IPS-11a (cell line): ENCODE measurements around the gene EXOC1.

Experiments used
- H3K4me3 ChIP-seq: one replicate; pipeline ENCODE4 v1.5.1; 2013; ENCODE audit warnings: low read depth, low read length, control low read depth

The EXOC1 gene

GRCh38 chr4:55854129-55854528 lies 681 bp downstream of the EXOC1 start:
- H3K4me3 ChIP-seq, result peak overlapping the region; percentile 94

DNA sequence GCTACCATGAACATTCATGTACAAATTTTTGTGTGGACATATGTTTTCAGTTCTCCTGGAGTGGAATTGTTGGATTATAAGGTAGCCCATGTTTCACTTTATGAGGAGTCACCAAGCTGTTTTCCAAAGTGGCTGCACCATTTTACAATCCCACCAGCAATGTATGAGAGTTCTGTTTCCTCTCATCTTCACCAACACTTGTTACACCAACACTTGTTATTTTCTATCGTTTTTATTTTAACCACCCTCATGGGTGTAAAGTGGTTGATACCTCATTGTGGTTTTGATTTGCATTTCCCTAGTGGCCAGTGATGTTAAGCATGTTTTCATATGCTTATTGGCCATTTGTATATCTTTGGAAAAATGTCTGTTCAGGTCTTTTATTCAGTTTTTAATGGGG lies 4.1 kb downstream of the EXOC1 start:
- H3K4me3 ChIP-seq, result no peak overlapping the region

DNA sequence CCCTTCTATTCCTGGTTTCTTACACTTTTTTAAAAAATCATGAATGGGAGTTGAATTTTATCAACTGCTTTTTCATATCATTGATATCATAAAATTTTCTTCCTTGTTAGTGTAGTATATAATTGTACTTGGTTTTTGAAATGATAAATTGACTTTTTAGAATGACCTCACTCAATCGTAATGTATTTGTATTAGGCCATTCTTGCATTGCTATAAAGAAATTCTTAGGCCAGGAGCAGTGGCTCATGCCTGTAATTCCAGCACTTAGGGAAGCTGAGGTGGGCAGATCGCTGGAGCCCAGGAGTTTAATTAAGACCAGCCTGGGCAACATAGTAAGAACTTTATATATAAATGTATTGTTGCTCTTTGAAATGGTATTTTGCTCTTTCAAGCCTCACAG lies 6.3 kb downstream of the EXOC1 start:
- H3K4me3 ChIP-seq, result no peak overlapping the region

DNA sequence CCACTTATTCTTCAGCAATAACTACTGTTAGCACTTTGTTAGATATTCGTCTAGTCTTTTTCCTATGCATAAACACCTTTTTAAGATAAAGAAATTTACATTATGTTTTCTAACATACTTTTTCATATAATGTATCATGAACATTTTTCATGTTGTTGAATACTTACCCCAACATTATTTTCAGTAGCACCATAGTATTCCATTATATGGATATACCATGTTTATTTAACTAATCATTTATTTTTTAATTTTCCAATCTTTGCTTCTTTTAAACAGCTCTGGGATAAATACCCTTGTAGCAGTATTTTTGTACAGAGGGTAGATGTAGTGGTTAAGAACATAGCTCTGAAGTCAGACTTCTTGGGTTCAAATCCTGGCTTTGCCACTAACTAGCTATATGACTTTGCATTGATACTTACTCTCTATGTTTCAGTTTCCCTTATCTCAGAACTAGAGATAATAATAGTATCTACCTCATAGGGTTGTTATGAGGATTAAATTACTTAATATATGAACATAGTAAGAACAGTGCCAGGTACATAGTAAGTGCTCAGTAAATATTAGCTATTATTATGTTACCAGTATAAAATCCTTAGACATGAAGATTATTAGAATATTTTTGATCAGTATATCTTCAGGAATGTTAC lies 11.3 kb downstream of the EXOC1 start:
- H3K4me3 ChIP-seq, result no peak overlapping the region

DNA sequence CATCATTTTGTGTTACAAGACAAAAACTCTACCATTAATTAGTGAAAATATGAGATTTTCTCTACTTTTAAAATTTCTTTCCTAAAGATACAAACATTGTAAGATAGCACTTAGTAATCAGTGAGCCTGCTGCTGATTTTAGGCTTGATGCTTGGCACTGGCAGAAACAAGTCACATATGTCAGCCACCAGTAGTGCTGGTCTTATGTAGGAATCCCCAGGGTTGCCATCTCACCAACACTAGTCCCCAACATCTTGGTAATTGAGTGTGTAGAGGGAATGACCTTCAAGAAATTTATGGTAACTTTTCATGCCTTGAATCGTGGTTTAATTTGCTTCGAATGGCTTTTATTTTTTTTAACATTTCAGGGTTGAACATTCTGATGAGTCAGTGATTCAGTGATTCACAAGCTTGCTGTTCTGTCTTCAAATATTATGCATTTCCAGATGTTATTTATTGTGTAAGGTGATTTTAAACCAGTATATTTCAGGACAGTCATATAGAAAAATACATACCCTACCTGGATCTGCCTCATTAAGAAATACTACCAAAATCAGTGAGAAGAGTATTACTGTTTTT lies 11.9 kb downstream of the EXOC1 start:
- no peak overlapping the region for H3K4me3 ChIP-seq

DNA sequence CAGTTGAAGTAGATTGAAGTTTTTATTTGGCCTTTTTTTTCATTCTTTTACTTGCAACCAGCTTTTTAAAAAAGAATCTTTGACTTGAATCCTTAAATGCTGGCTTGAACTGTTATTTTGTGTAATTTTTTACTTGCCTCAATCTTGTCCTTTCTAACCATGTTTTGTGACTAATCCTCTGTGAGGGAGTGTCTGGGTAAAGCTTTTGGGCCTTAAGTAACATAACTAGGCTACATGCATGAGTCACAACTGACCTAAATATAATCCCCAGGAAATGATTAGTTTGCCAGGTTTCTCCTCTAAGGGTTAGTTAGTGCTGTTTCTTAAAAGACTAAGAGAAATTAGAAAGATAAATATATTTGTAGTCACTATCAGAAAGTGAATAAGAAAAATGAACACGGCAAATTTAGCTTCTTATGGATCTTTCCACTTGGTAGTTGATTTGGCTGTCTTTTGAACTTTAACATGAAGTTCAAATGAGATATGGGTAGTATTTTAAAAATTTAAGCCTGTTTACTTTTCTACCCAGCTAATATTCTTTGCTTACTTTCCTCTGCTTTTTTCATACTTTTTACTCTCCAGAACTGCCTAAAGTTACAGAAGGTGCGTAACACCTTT lies 13.0 kb downstream of the EXOC1 start:
- H3K4me3 ChIP-seq, result no peak overlapping the region

GRCh38 chr4:55866973-55867574 lies 13.6 kb downstream of the EXOC1 start:
- H3K4me3 ChIP-seq, result no peak overlapping the region

DNA sequence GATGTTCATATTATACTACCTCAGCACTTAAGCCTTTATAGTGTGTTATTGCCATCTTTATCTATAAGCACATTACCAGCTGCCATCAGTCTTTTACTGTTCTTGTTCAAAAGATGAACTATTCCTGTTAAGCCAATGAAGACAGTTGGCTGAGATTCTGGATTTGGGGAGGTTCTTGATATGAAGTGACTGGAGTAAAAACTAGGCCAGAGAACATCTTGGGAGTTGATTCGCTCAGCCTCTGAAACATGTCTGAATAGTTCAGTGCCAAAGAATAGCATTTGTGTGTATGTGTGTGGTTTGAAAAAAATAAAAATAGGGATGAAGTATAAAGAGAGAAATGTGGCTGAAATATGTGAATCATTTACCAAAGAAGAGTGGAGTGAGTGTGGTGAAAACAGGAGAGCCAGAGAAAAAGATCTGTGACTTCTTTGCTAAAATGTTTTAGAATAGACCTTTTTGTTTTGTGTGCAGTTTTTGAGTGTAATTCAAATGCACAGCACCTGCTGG lies 15.2 kb downstream of the EXOC1 start:
- H3K4me3 ChIP-seq, result no peak overlapping the region

GRCh38 chr4:55871299-55871800 lies 17.9 kb downstream of the EXOC1 start:
- no peak overlapping the region for H3K4me3 ChIP-seq

DNA sequence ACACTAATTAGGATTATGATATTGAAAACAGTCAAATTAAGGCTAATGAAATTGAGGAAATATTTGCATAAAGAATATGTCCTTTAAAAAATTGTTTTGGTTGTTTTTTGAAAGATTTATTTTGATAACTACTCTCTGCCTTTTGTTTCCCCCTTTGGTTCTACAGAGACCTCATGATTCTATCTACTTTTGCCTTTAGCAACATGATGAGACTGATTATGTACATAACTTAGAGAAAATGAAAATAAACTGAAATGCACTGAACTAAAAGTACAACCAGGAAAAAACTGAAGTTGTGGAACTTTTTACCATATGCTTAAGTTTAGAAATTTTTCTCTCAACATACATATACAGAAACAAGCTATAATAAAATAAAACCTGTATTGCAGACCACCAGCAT lies 21.4 kb downstream of the EXOC1 start:
- no peak overlapping the region for H3K4me3 ChIP-seq

DNA sequence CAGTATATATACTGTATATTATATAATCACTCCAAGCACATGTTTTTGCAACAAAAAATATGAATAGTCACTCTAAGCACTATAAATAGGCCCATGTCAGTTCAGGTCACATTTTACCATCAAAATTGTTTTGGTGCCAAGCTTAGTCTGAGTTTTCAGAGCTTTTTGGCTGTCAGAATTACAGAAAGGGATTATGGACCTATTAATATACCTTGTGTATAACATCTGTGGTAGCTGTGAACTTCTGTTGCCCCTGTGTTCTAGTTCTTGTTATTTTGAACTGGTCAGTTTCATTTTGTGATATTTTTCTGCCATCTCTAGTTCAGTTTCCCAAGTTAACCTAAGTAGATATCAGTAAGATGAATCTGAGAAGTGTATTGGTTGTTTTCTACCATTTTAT lies 22.9 kb downstream of the EXOC1 start:
- no peak overlapping the region for H3K4me3 ChIP-seq

DNA sequence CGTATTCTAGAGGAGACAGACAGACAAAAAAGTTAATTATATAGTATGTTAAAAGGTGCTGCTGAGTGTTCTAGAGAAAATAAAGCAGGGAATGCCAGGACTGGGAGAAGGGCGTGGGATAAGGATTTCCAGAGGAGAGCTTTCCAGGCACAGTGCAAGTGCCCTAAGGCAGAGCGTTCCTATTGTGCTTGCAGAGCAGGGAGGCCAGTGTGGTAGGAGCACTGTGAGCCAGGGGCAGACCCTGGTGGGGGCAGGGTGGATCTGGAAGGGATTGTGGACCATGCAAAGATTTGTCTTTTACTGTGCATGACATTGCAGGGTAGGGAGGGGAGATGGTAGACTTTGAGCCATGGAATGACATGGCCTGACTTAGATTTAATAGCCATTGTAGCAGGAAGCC lies 25.8 kb downstream of the EXOC1 start:
- no peak overlapping the region for H3K4me3 ChIP-seq

DNA sequence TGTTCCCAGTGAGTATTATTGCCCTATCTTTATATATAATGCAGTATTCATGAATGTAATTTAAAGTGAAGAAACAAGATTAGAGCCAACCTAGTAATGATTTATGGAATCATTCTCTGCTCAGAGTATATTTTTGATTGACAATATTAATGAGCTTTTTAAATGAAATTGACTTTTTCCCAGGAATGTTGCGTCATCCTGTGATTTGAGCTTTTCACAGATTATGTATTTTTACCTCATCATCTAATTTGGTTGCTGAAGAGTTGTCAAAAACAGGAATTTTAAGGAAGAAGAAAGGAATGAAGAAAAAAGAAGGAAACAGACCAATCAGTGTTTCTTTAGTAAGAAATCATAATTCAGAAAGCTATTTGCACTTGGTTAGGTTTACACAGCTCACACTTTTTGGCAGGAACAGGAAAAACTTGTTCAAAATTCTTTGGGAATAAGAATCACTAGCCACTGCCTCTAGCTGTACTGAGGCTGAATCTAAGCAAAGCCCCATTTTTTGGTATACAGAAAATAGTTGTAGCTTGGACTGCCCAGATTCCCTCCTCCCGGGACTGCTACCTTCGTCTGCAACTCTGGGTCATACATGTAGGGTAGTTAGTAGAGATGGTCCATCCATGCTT lies 27.3 kb downstream of the EXOC1 start:
- no peak overlapping the region for H3K4me3 ChIP-seq

GRCh38 chr4:55884093-55884850 lies 30.8 kb downstream of the EXOC1 start:
- H3K4me3 ChIP-seq, result no peak overlapping the region

- H3K4me3 ChIP-seq, result no peak overlapping the region
Measured at GRCh38 chr4:55884851-55885219, 31.4 kb downstream of the EXOC1 start.

- no peak overlapping the region for H3K4me3 ChIP-seq
Measured at GRCh38 chr4:55887594-55887993, 34.1 kb downstream of the EXOC1 start.

- no peak overlapping the region for H3K4me3 ChIP-seq
Measured at GRCh38 chr4:55892156-55892555, 38.7 kb downstream of the EXOC1 start.

GRCh38 chr4:55896622-55897021 lies 43.2 kb downstream of the EXOC1 start:
- H3K4me3 ChIP-seq, result no peak overlapping the region

DNA sequence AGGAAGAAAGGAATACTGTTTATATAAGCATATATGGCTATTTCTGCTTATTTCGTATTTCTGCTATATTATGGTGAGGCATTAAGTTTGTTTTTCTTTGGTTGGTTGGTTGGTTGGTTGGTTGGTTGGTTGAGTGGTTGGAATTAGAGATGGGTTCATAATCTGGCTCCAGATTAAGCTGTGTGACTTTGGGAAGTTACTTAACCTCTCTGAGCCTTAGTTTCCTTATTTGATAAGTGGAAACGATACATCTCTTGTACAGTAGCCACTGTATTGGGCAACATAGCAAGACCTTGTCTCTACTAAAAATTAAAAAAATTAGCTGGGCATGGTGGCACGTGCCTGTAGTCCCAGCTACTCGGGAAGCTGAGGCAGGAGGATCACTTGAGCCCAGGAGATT lies 49.2 kb downstream of the EXOC1 start:
- H3K4me3 ChIP-seq, result no peak overlapping the region

DNA sequence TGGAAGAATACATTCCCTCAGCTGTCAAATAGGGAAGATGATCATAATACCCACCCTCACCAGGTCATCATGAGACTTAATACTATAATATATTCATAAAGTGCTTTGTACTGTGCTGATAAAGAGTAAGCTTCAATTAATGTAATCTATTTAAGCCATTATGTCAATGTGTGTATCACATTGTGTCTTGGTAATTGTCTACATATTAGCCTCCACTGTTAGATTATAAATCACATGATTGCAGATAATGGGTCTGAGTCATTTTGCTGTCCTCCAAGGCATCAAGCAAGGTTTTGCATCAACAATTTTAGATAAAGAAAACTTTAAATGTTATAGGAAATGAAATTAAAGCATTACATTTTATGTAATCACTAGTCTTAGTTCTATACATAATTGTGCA lies 50.1 kb downstream of the EXOC1 start:
- H3K4me3 ChIP-seq, result no peak overlapping the region

DNA sequence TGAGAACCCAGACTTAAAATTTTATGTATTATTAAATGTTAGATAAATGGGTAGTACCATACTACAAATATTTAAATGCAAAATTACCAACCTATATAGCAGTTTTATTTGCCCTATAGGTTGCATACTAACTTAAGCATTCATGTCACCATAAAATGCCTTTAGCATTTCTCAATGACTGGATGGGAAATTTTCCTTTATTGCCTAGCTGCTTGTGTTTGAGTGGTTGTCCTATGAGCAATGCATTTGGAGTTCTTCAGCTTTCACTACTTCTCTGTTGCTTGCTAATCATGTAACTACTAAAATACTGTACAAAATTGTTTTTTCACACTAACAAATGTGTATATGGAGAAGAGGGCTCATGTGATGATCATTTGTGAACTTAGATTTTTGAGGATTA lies 51.1 kb downstream of the EXOC1 start:
- H3K4me3 ChIP-seq, result no peak overlapping the region
